CD4-positive, alpha-beta T cell treated with Interleukin-4 for 4 hours (primary cell): ENCODE measurements around the gene CNTN5.

ENCODE experiments used
- DNase-seq: peaks from one replicate; pipeline ENCODE4 v3.0.0-alpha.2; 2020

The CNTN5 gene

GRCh38 chr11:99534812-99535211 is 514.1 kb downstream of the CNTN5 start:
- DNase-seq: no peak

GRCh38 chr11:99535406-99535805 is 514.7 kb downstream of the CNTN5 start:
- no peak for DNase-seq

- no peak for DNase-seq
These were observed 515.1 kb downstream of the CNTN5 start for GRCh38 chr11:99535819-99536218.

- DNase-seq: no peak
These were observed 516.9 kb downstream of the CNTN5 start for GRCh38 chr11:99537681-99538080.

GRCh38 chr11:99545616-99546015 is 524.9 kb downstream of the CNTN5 start:
- DNase-seq: no peak

- DNase-seq: no peak
These were observed 527.5 kb downstream of the CNTN5 start for GRCh38 chr11:99548264-99548663.

GRCh38 chr11:99554232-99554903 is 533.6 kb downstream of the CNTN5 start:
- no peak for DNase-seq

- no peak for DNase-seq
These were observed 534.7 kb downstream of the CNTN5 start for GRCh38 chr11:99555486-99555885.

- DNase-seq: no peak
These were observed 544.6 kb downstream of the CNTN5 start for GRCh38 chr11:99565333-99565732.

GRCh38 chr11:99567334-99567956 is 546.7 kb downstream of the CNTN5 start:
- DNase-seq: no peak

- no peak for DNase-seq
These were observed 548.1 kb downstream of the CNTN5 start for GRCh38 chr11:99568808-99569207.

- no peak for DNase-seq
These were observed 550.3 kb downstream of the CNTN5 start for GRCh38 chr11:99571094-99571493.

- no peak for DNase-seq
These were observed 564.1 kb downstream of the CNTN5 start for GRCh38 chr11:99584830-99585229.

- DNase-seq: no peak
These were observed 564.9 kb downstream of the CNTN5 start for GRCh38 chr11:99585606-99586005.

GRCh38 chr11:99589771-99590170 is 569.0 kb downstream of the CNTN5 start:
- DNase-seq: no peak

- DNase-seq: no peak
These were observed 571.5 kb downstream of the CNTN5 start for GRCh38 chr11:99592266-99592665.

- no peak for DNase-seq
These were observed 572.4 kb downstream of the CNTN5 start for GRCh38 chr11:99593197-99593596.

- no peak for DNase-seq
These were observed 580.4 kb downstream of the CNTN5 start for GRCh38 chr11:99601179-99601578.

- no peak for DNase-seq
These were observed 593.6 kb downstream of the CNTN5 start for GRCh38 chr11:99614352-99614751.

GRCh38 chr11:99630629-99631028 is 609.9 kb downstream of the CNTN5 start:
- DNase-seq: no peak

GRCh38 chr11:99631618-99632017 is 610.9 kb downstream of the CNTN5 start:
- DNase-seq: no peak

GRCh38 chr11:99632969-99633368 is 612.2 kb downstream of the CNTN5 start:
- no peak for DNase-seq

GRCh38 chr11:99634581-99634980 is 613.8 kb downstream of the CNTN5 start:
- no peak for DNase-seq

- DNase-seq: no peak
These were observed 617.4 kb downstream of the CNTN5 start for GRCh38 chr11:99638073-99638553.

GRCh38 chr11:99640671-99641070 is 619.9 kb downstream of the CNTN5 start:
- DNase-seq: no peak
